Astrocyte of the cerebellum (primary cell): ENCODE measurements around the gene C4BPA.

ENCODE experiments used
- DNase-seq: peaks from one replicate; pipeline ENCODE4 v3.0.0-alpha.2; 2011; ENCODE audit warnings: low read depth
- H3K4me3 ChIP-seq: 2 replicates; pipeline ENCODE4 v1.5.1; 2011; ENCODE audit warnings: mild to moderate bottlenecking, low read depth, low read length, moderate library complexity
- in situ Hi-C: cut with HindIII; loops from 2 replicates; pipeline ENCODE4 v1.10.0; 2017; ENCODE audit warnings: low sequenced_read_pairs
- TF ChIP-seq, protein P1 (sequence below): IDR thresholded peaks from 2 replicates; pipeline ENCODE4 v1.5.1; 2012; ENCODE audit warnings: low read length, low read depth, moderate library complexity, mild to moderate bottlenecking; ENCODE audit errors: missing control alignments

C4BPA gene

DNA sequence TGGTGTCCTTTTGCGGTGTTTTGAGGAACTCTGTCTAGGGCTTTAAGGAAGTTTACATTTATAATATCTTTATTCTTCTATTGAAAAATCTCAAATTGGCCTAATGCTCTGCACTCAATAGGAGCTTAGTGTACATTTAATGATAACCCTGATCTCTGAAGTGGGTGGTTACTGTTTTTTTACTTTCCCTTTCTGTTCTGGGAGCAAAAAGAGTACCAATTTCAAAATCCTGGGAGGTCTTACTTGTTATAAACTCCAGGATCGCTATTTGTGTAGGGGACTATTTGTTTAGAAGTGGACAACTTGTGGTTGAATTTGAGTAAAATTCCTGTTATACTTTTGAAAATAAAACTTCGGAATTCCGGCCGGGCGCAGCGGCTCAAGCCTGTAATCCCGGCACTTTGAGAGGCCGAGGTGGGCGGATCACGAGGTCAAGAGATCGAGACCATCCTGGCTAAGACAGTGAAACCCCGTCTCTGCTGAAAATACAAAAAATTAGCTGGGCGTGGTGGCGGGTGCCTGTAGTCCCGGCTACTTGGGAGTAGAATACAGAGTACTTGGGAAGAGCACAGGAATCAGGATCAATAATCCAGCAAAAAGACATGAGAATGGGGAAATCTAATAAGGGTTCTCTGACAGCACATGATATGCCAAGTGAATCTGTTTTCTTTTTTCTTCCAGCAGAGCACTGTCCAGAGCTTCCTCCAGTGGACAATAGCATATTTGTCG, 14.2 kb upstream of the C4BPA start:
- TF ChIP-seq, protein P1, sequence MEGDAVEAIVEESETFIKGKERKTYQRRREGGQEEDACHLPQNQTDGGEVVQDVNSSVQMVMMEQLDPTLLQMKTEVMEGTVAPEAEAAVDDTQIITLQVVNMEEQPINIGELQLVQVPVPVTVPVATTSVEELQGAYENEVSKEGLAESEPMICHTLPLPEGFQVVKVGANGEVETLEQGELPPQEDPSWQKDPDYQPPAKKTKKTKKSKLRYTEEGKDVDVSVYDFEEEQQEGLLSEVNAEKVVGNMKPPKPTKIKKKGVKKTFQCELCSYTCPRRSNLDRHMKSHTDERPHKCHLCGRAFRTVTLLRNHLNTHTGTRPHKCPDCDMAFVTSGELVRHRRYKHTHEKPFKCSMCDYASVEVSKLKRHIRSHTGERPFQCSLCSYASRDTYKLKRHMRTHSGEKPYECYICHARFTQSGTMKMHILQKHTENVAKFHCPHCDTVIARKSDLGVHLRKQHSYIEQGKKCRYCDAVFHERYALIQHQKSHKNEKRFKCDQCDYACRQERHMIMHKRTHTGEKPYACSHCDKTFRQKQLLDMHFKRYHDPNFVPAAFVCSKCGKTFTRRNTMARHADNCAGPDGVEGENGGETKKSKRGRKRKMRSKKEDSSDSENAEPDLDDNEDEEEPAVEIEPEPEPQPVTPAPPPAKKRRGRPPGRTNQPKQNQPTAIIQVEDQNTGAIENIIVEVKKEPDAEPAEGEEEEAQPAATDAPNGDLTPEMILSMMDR = no peak
- DNase-seq = no peak
- in situ Hi-C loops = no loop called here
- H3K4me3 ChIP-seq = no peak overlapping the region

DNA sequence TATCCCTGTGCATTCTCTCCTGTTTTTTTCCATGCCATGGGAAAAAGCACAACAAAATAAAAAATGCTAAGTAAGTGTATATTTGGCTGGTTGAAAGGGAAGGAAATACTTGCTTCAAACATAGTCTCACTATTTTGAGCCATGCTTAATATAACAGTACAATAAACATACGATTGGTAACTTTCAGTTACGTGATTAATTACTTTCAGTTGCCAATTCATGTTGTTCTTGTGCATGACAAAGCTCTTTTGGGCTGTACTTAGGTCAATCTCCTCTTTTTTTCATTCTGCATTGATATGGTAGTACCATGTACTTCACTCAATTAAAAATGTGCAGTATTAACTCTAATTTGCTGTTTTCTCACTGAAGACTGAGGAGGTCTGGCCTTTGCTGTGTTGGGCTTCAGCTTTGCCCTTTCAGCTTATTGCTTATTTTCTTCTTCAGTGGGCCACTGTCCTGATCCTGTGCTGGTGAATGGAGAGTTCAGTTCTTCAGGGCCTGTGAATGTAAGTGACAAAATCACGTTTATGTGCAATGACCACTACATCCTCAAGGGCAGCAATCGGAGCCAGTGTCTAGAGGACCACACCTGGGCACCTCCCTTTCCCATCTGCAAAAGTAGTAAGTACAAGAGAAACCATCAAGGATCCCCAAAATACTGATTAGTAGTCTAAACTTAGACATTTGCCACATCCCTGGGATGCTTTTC, 12.7 kb upstream of the C4BPA start:
- in situ Hi-C loops = no loop called here
- no peak for DNase-seq

DNA sequence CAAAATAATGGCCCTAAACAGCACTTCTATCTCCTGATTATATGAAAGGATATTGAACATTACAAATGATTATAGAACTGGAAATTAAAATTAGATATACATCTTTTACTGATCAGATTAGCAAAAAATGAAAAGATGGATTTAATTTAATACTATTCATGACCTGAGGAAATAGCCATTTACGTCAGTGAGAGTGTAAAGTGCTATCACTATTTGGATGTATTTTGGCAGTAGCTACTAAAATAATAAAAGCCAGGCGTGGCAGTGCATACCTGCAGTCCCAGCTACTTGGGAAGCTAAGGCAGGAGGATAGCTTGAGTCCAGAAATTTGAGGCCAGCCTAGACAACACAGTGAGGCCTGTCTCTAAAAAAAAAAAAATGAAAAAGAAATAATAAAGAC, 10.1 kb upstream of the C4BPA start:
- no peak overlapping the region for H3K4me3 ChIP-seq
- DNase-seq = no peak
- TF ChIP-seq, protein P1 = no peak
- in situ Hi-C loops = no loop called here

More for the DNA sequence above, 12.7 kb upstream of the C4BPA start:
- no peak overlapping the region for H3K4me3 ChIP-seq
- TF ChIP-seq, protein P1 = no peak

GRCh38 chr1:207097871-207098324, 6.1 kb upstream of the C4BPA start:
- no peak for DNase-seq
- TF ChIP-seq, protein P1 = no peak

GRCh38 chr1:207101720-207102119, 2.3 kb upstream of the C4BPA start:
- DNase-seq = no peak
- H3K4me3 ChIP-seq = no peak overlapping the region
- TF ChIP-seq, protein P1 = no peak
- in situ Hi-C loops = no loop called here

More at GRCh38 chr1:207097871-207098324, 6.1 kb upstream of the C4BPA start:
- in situ Hi-C loops = no loop called here
- no peak overlapping the region for H3K4me3 ChIP-seq

DNA sequence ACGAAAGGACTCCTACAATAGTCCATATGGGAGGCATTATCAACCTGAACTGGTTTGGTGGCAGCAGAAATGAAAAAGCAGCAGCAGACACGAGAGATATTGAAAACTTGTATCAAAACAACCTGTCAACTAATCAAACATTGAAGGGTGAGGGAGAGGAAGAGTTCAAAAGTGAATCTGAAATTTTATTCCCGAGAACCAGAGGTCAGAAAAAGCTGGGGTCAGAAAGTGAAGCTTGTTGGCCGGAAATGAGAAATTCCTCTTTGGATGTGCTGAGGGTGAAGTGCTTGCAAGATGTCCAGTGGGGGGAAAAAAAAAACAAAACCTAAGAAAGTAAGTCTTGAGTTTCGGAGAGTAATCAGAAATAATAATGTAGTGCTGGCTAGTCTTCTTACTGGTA, 1.9 kb upstream of the C4BPA start:
- no peak for DNase-seq
- H3K4me3 ChIP-seq = no peak overlapping the region
- TF ChIP-seq, protein P1 = no peak
- in situ Hi-C loops = no loop called here
